ENCODE measurements around the gene FGF12.

DNA sequence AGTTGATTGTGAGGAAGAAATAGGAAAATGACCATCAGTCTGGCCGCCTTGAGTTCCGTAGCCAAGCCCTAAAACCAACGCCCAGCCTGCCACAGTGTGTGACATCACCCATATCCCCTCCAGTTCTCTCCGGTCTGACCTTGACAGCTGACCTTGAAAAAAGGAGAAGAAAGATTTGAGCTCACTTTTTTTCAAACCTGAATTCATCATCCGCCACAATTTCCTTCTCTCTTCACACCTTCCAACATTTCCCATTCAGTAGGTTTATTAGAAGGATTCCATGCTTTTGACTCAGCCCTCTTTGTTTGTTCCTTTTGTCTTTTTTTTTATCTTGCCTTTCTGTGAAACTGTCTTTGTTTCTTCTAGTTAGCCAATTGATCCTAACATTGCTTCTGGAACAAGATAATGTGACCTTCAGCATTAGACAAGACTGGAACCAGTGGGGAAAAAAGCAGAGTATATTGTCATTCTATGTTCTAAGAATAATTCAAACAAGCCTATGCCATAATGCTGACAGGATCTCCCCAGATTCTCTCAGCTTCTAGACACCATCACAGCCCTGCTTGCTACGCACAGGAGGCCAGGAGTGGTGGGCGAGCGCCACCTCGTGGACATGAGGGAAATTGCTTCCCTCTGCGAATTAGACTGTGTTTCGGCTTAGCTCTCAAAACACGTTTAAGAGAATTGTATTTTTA, 283.1 kb downstream of the FGF12 start:
- TF ChIP-seq, protein P1, sequence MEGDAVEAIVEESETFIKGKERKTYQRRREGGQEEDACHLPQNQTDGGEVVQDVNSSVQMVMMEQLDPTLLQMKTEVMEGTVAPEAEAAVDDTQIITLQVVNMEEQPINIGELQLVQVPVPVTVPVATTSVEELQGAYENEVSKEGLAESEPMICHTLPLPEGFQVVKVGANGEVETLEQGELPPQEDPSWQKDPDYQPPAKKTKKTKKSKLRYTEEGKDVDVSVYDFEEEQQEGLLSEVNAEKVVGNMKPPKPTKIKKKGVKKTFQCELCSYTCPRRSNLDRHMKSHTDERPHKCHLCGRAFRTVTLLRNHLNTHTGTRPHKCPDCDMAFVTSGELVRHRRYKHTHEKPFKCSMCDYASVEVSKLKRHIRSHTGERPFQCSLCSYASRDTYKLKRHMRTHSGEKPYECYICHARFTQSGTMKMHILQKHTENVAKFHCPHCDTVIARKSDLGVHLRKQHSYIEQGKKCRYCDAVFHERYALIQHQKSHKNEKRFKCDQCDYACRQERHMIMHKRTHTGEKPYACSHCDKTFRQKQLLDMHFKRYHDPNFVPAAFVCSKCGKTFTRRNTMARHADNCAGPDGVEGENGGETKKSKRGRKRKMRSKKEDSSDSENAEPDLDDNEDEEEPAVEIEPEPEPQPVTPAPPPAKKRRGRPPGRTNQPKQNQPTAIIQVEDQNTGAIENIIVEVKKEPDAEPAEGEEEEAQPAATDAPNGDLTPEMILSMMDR (IDR thresholded peaks at IDR 0.05) = peak; percentile 97
- TF ChIP-seq ZFX (IDR thresholded peaks at IDR 0.05; ENCODE audit: borderline replicate concordance) = no peak
